CD4-positive, CD25-positive, alpha-beta regulatory T cell (primary cell): ENCODE data around the gene PPP1R14C. TPM values are rescaled to one million over a fixed set of nuclear protein-coding genes. Genes with fewer than 3 reads are reported as not detected.

Experiments
- ATAC-seq, 2 donors: fragments of 150-1000 bp; cut with Tn5 transposase; one replicate each; pipeline ENCODE4 v1.10.0; 2021; ENCODE audit warnings: low read depth in 2 of 2, moderate number of reproducible peaks in 2 of 2, moderate library complexity in 1 of 2
- DNase-seq, 3 donors: peaks; one replicate each; pipeline versions ENCODE4 v3.0.0 to v3.0.0-alpha.2; 2012 to 2022; ENCODE audit warnings: mixed read lengths in 1 of 3
- H3K27ac ChIP-seq: one replicate; pipeline ENCODE4 v1.7.0; 2013; ENCODE audit warnings: mild to moderate bottlenecking, low read length; ENCODE audit not compliant: insufficient read depth, poor library complexity, severe bottlenecking
- H3K27me3 ChIP-seq: one replicate; pipeline ENCODE4 v1.7.0; 2013; ENCODE audit warnings: low read length; ENCODE audit not compliant: control insufficient read depth, insufficient read depth
- H3K36me3 ChIP-seq: one replicate; pipeline ENCODE4 v1.7.0; 2013; ENCODE audit warnings: mild to moderate bottlenecking, low read length, moderate library complexity; ENCODE audit not compliant: control insufficient read depth, insufficient read depth
- H3K4me1 ChIP-seq: 2 replicates; pipeline ENCODE4 v1.7.0; 2013; ENCODE audit warnings: mild to moderate bottlenecking, low read length; ENCODE audit not compliant: insufficient read depth, control insufficient read depth, poor library complexity, severe bottlenecking
- H3K4me3 ChIP-seq: one replicate; pipeline ENCODE4 v1.7.0; 2013; ENCODE audit warnings: low read depth, mild to moderate bottlenecking, low read length, moderate library complexity
- H3K9me3 ChIP-seq, 2 experiments: 1 replicate in 1 of 2; 2 replicates in 1 of 2; pipeline ENCODE4 v1.7.0; 2013; ENCODE audit warnings: low read length in 2 of 2, mild to moderate bottlenecking in 1 of 2, moderate library complexity in 1 of 2; ENCODE audit not compliant: control insufficient read depth in 2 of 2
- H3K27ac Mint-ChIP-seq, 3 donors: one replicate each; pipeline ENCODE4 v1.8.0; 2020 to 2022; ENCODE audit warnings: mild to moderate bottlenecking in 3 of 3, mixed read lengths in 3 of 3, moderate library complexity in 2 of 3
- H3K27me3 Mint-ChIP-seq: one replicate; pipeline ENCODE4 v1.8.0; 2022; ENCODE audit warnings: mild to moderate bottlenecking, mixed read lengths
- H3K36me3 Mint-ChIP-seq: one replicate; pipeline ENCODE4 v1.8.0; 2020; ENCODE audit warnings: mixed read lengths
- H3K4me1 Mint-ChIP-seq, 4 donors: one replicate each; pipeline ENCODE4 v1.8.0; 2020 to 2022; ENCODE audit warnings: mixed read lengths in 4 of 4, mild to moderate bottlenecking in 1 of 4
- H3K4me3 Mint-ChIP-seq, 4 donors: one replicate each; pipeline ENCODE4 v1.8.0; 2020 to 2022; ENCODE audit warnings: mild to moderate bottlenecking in 4 of 4, mixed read lengths in 4 of 4, moderate library complexity in 3 of 4
- H3K9me3 Mint-ChIP-seq, 7 donors: one replicate each; pipeline ENCODE4 v1.8.0; 2020 to 2022; ENCODE audit warnings: mixed read lengths in 7 of 7, mild to moderate bottlenecking in 3 of 7, moderate library complexity in 2 of 7
- polyA plus RNA-seq, 4 donors: library from polyadenylated mRNA; unstranded; fragments of 300-500 nt; fragmentation: Illumina TruSeq; gene quantifications; one replicate each; pipeline ENCODE4 v1.2.3, GENCODE V29; 2021
- total RNA-seq: library from RNA; stranded (reverse); gene quantifications from one replicate; pipeline ENCODE4 v1.2.3, GENCODE V29; 2022

PPP1R14C gene
- total and polyA plus RNA-seq, 5 donors from 2014 or later = not detected

- Mint-ChIP-seq H3K4me3 (no peak overlapping the region), H3K27ac (no peak overlapping the region)
Measured at GRCh38 chr6:150204705-150205472, 62.0 kb downstream of the PPP1R14C start.

GRCh38 chr6:150207931-150208570 lies 65.2 kb downstream of the PPP1R14C start:
- H3K4me3 Mint-ChIP-seq = no peak overlapping the region
- H3K9me3 Mint-ChIP-seq = peaks cover 0 to 1% (median 0%) of the 10 kb centered on the region in 7 donors
- no peak overlapping the region for H3K27ac ChIP-seq
- H3K27me3 ChIP-seq = no peaks in the 10 kb centered on the region
- H3K27ac Mint-ChIP-seq = no peak overlapping the region
- ATAC-seq (no peak), DNase-seq (no peak)
- H3K4me3 ChIP-seq = no peak overlapping the region
- H3K36me3 Mint-ChIP-seq = no peaks in the 10 kb centered on the region
- peaks cover 7% of the 10 kb centered on the region for H3K27me3 Mint-ChIP-seq
- no peaks in the 10 kb centered on the region for H3K9me3 ChIP-seq
- peaks cover 0 to 5% (median 2%) of the 10 kb centered on the region in 4 donors for H3K4me1 Mint-ChIP-seq
- no peaks in the 10 kb centered on the region for H3K36me3 ChIP-seq
- no peaks in the 10 kb centered on the region for H3K4me1 ChIP-seq

More at GRCh38 chr6:150204705-150205472, 62.0 kb downstream of the PPP1R14C start:
- DNase-seq (no peak), ATAC-seq (no peak)
- Histone ChIP-seq H3K4me1 (no peaks in the 10 kb centered on the region), H3K4me3 (no peak overlapping the region), H3K9me3 (no peaks in the 10 kb centered on the region), H3K27me3 (no peaks in the 10 kb centered on the region), H3K27ac (no peak overlapping the region), H3K36me3 (no peaks in the 10 kb centered on the region)
- H3K4me1 Mint-ChIP-seq = no peaks in the 10 kb centered on the region
- H3K36me3 Mint-ChIP-seq = no peaks in the 10 kb centered on the region
- no peaks in the 10 kb centered on the region for H3K9me3 Mint-ChIP-seq
- H3K27me3 Mint-ChIP-seq = peaks cover 4% of the 10 kb centered on the region

- ATAC-seq (no peak), DNase-seq (no peak)
- Histone ChIP-seq H3K27me3 (no peaks in the 10 kb centered on the region), H3K27ac (no peak overlapping the region), H3K36me3 (no peaks in the 10 kb centered on the region), H3K4me1 (no peaks in the 10 kb centered on the region), H3K9me3 (no peaks in the 10 kb centered on the region), H3K4me3 (no peak overlapping the region)
- Mint-ChIP-seq H3K27me3 (peaks cover 7% of the 10 kb centered on the region), H3K9me3 (peaks cover 0 to 1% (median 0%) of the 10 kb centered on the region in 7 donors), H3K4me1 (peaks cover 0 to 5% (median 2%) of the 10 kb centered on the region in 4 donors), H3K36me3 (no peaks in the 10 kb centered on the region), H3K4me3 (no peak overlapping the region), H3K27ac (no peak overlapping the region)
Measured at GRCh38 chr6:150208611-150209352, 65.9 kb downstream of the PPP1R14C start.

- ATAC-seq = no peak
- Mint-ChIP-seq H3K36me3 (no peaks in the 10 kb centered on the region), H3K9me3 (peaks cover 0 to 1% (median 0%) of the 10 kb centered on the region in 7 donors), H3K4me1 (peaks cover 0 to 5% (median 2%) of the 10 kb centered on the region in 4 donors), H3K27ac (no peak overlapping the region), H3K4me3 (no peak overlapping the region), H3K27me3 (peaks cover 7% of the 10 kb centered on the region)
- H3K27ac ChIP-seq = no peak overlapping the region
- DNase-seq = no peak
- no peaks in the 10 kb centered on the region for H3K36me3 ChIP-seq
- no peak overlapping the region for H3K4me3 ChIP-seq
- no peaks in the 10 kb centered on the region for H3K27me3 ChIP-seq
- no peaks in the 10 kb centered on the region for H3K9me3 ChIP-seq
- no peaks in the 10 kb centered on the region for H3K4me1 ChIP-seq
Measured at GRCh38 chr6:150209415-150209814, 66.6 kb downstream of the PPP1R14C start.

GRCh38 chr6:150211700-150212511 lies 69.1 kb downstream of the PPP1R14C start:
- H3K27ac ChIP-seq = no peak overlapping the region
- ATAC-seq (no peak), DNase-seq (no peak)
- H3K27me3 Mint-ChIP-seq = peaks cover 7% of the 10 kb centered on the region
- H3K27ac Mint-ChIP-seq = no peak overlapping the region
- peaks cover 2% of the 10 kb centered on the region for H3K27me3 ChIP-seq
- H3K4me1 Mint-ChIP-seq = peaks cover 0 to 5% (median 2%) of the 10 kb centered on the region in 4 donors
- no peaks in the 10 kb centered on the region for H3K9me3 ChIP-seq
- no peak overlapping the region for H3K4me3 Mint-ChIP-seq
- H3K4me3 ChIP-seq = no peak overlapping the region
- peaks cover 0 to 1% (median 0%) of the 10 kb centered on the region in 7 donors for H3K9me3 Mint-ChIP-seq
- H3K4me1 ChIP-seq = no peaks in the 10 kb centered on the region
- H3K36me3 ChIP-seq = no peaks in the 10 kb centered on the region
- H3K36me3 Mint-ChIP-seq = no peaks in the 10 kb centered on the region

GRCh38 chr6:150212778-150213177 lies 69.9 kb downstream of the PPP1R14C start:
- peaks cover 0 to 1% (median 0%) of the 10 kb centered on the region in 7 donors for H3K9me3 Mint-ChIP-seq
- H3K27ac Mint-ChIP-seq = no peak overlapping the region
- H3K4me3 ChIP-seq = no peak overlapping the region
- no peak for ATAC-seq
- H3K27ac ChIP-seq = no peak overlapping the region
- DNase-seq = no peak
- peaks cover 0 to 5% (median 2%) of the 10 kb centered on the region in 4 donors for H3K4me1 Mint-ChIP-seq
- no peaks in the 10 kb centered on the region for H3K4me1 ChIP-seq
- H3K9me3 ChIP-seq = no peaks in the 10 kb centered on the region
- H3K36me3 ChIP-seq = no peaks in the 10 kb centered on the region
- peaks cover 2% of the 10 kb centered on the region for H3K27me3 ChIP-seq
- no peaks in the 10 kb centered on the region for H3K36me3 Mint-ChIP-seq
- peaks cover 4% of the 10 kb centered on the region for H3K27me3 Mint-ChIP-seq
- H3K4me3 Mint-ChIP-seq = no peak overlapping the region

- DNase-seq (no peak), ATAC-seq (no peak)
- no peaks in the 10 kb centered on the region for H3K36me3 Mint-ChIP-seq
- H3K9me3 Mint-ChIP-seq = peaks cover 0 to 1% (median 0%) of the 10 kb centered on the region in 7 donors
- peaks cover 2% of the 10 kb centered on the region for H3K27me3 ChIP-seq
- H3K4me3 ChIP-seq = no peak overlapping the region
- H3K4me1 Mint-ChIP-seq = peaks cover 0 to 5% (median 2%) of the 10 kb centered on the region in 4 donors
- no peaks in the 10 kb centered on the region for H3K36me3 ChIP-seq
- H3K4me1 ChIP-seq = no peaks in the 10 kb centered on the region
- H3K9me3 ChIP-seq = no peaks in the 10 kb centered on the region
- H3K27ac Mint-ChIP-seq = no peak overlapping the region
- H3K27ac ChIP-seq = no peak overlapping the region
- H3K27me3 Mint-ChIP-seq = peaks cover 4% of the 10 kb centered on the region
- H3K4me3 Mint-ChIP-seq = no peak overlapping the region
Measured at GRCh38 chr6:150213301-150213700, 70.5 kb downstream of the PPP1R14C start.
